ENCODE results near the gene TJP1.

Gene TJP1

GRCh38 chr15:29689287-29689986 lies 132.8 kb downstream of the TJP1 start:
- Histone ChIP-seq H3K4me3 (ENCODE audit: extremely low read depth, insufficient read depth, low read length, poor library complexity, severe bottlenecking) (no peak overlapping the region), H3K9me3 (ENCODE audit: control insufficient read depth, low read length) (no peaks in the 10 kb centered on the region), H3K27ac (ENCODE audit: low read depth, low read length, severe bottlenecking) (no peak overlapping the region), H3K4me1 (ENCODE audit: control insufficient read depth, insufficient read depth, low read length, poor library complexity, severe bottlenecking) (peaks cover 4% of the 10 kb centered on the region), H3K36me3 (ENCODE audit: control insufficient read depth, insufficient read depth, low read length) (no peaks in the 10 kb centered on the region)
- 93 to 98% methylated on average over 5 to 6 of the region's 6 CpGs for WGBS, 2 experiments (ENCODE audit: insufficient coverage in 2 of 2)

- Histone ChIP-seq H3K36me3 (ENCODE audit: control insufficient read depth, insufficient read depth, low read length) (no peaks in the 10 kb centered on the region), H3K4me1 (ENCODE audit: control insufficient read depth, insufficient read depth, low read length, poor library complexity, severe bottlenecking) (peaks cover 4% of the 10 kb centered on the region), H3K9me3 (ENCODE audit: control insufficient read depth, low read length) (no peaks in the 10 kb centered on the region), H3K4me3 (ENCODE audit: extremely low read depth, insufficient read depth, low read length, poor library complexity, severe bottlenecking) (no peak overlapping the region), H3K27ac (ENCODE audit: low read depth, low read length, severe bottlenecking) (no peak overlapping the region)
- WGBS, 2 experiments (ENCODE audit: insufficient coverage in 2 of 2): 90 to 95% methylated on average over 15 to 21 of the region's 26 CpGs
Observed at GRCh38 chr15:29688506-29689286, 133.6 kb downstream of the TJP1 start.

- no peak overlapping the region for H3K27ac ChIP-seq (ENCODE audit: low read depth, low read length, severe bottlenecking)
- H3K9me3 ChIP-seq (ENCODE audit: control insufficient read depth, low read length): no peaks in the 10 kb centered on the region
- H3K4me1 ChIP-seq (ENCODE audit: control insufficient read depth, insufficient read depth, low read length, poor library complexity, severe bottlenecking): peaks cover 4% of the 10 kb centered on the region
- no peaks in the 10 kb centered on the region for H3K36me3 ChIP-seq (ENCODE audit: control insufficient read depth, insufficient read depth, low read length)
- H3K4me3 ChIP-seq (ENCODE audit: extremely low read depth, insufficient read depth, low read length, poor library complexity, severe bottlenecking): no peak overlapping the region
- WGBS, 2 experiments (ENCODE audit: insufficient coverage in 2 of 2): 92 to 93% methylated on average over 19 of the region's 24 CpGs
Observed at GRCh38 chr15:29687939-29688505, 134.2 kb downstream of the TJP1 start.

GRCh38 chr15:29687204-29687815 lies 135.0 kb downstream of the TJP1 start:
- 95 to 96% methylated on average over 10 to 11 of the region's 15 CpGs for WGBS, 2 experiments (ENCODE audit: insufficient coverage in 2 of 2)
- no peaks in the 10 kb centered on the region for H3K36me3 ChIP-seq (ENCODE audit: control insufficient read depth, insufficient read depth, low read length)

GRCh38 chr15:29686445-29687203 lies 135.6 kb downstream of the TJP1 start:
- Histone ChIP-seq H3K4me3 (ENCODE audit: extremely low read depth, insufficient read depth, low read length, poor library complexity, severe bottlenecking) (no peak overlapping the region), H3K36me3 (ENCODE audit: control insufficient read depth, insufficient read depth, low read length) (no peaks in the 10 kb centered on the region), H3K4me1 (ENCODE audit: control insufficient read depth, insufficient read depth, low read length, poor library complexity, severe bottlenecking) (peaks cover 4% of the 10 kb centered on the region), H3K9me3 (ENCODE audit: control insufficient read depth, low read length) (no peaks in the 10 kb centered on the region), H3K27ac (ENCODE audit: low read depth, low read length, severe bottlenecking) (no peak overlapping the region)
- 86 to 90% methylated on average over 6 to 7 of the region's 8 CpGs for WGBS, 2 experiments (ENCODE audit: insufficient coverage in 2 of 2)

More at GRCh38 chr15:29687204-29687815, 135.0 kb downstream of the TJP1 start:
- Histone ChIP-seq H3K4me3 (ENCODE audit: extremely low read depth, insufficient read depth, low read length, poor library complexity, severe bottlenecking) (no peak overlapping the region), H3K27ac (ENCODE audit: low read depth, low read length, severe bottlenecking) (no peak overlapping the region), H3K4me1 (ENCODE audit: control insufficient read depth, insufficient read depth, low read length, poor library complexity, severe bottlenecking) (peaks cover 4% of the 10 kb centered on the region), H3K9me3 (ENCODE audit: control insufficient read depth, low read length) (no peaks in the 10 kb centered on the region)

- H3K27ac ChIP-seq (ENCODE audit: low read depth, low read length, severe bottlenecking): no peak overlapping the region
- peaks cover 4% of the 10 kb centered on the region for H3K4me1 ChIP-seq (ENCODE audit: control insufficient read depth, insufficient read depth, low read length, poor library complexity, severe bottlenecking)
- H3K9me3 ChIP-seq (ENCODE audit: control insufficient read depth, low read length): no peaks in the 10 kb centered on the region
- H3K36me3 ChIP-seq (ENCODE audit: control insufficient read depth, insufficient read depth, low read length): no peaks in the 10 kb centered on the region
- 85 to 100% methylated on average over 2 to 4 of the region's 4 CpGs for WGBS, 2 experiments (ENCODE audit: insufficient coverage in 2 of 2)
- no peak overlapping the region for H3K4me3 ChIP-seq (ENCODE audit: extremely low read depth, insufficient read depth, low read length, poor library complexity, severe bottlenecking)
Observed at GRCh38 chr15:29686079-29686425, 136.2 kb downstream of the TJP1 start.

- Histone ChIP-seq H3K4me3 (ENCODE audit: extremely low read depth, insufficient read depth, low read length, poor library complexity, severe bottlenecking) (no peak overlapping the region), H3K27ac (ENCODE audit: low read depth, low read length, severe bottlenecking) (no peak overlapping the region), H3K4me1 (ENCODE audit: control insufficient read depth, insufficient read depth, low read length, poor library complexity, severe bottlenecking) (peaks cover 6% of the 10 kb centered on the region), H3K36me3 (ENCODE audit: control insufficient read depth, insufficient read depth, low read length) (no peaks in the 10 kb centered on the region), H3K9me3 (ENCODE audit: control insufficient read depth, low read length) (no peaks in the 10 kb centered on the region)
- WGBS, 2 experiments (ENCODE audit: insufficient coverage in 2 of 2): 88 to 90% methylated on average over 10 to 11 of the region's 20 CpGs
Observed at GRCh38 chr15:29685156-29686078, 136.9 kb downstream of the TJP1 start.

GRCh38 chr15:29682781-29683180 lies 139.5 kb downstream of the TJP1 start:
- WGBS, 2 experiments (ENCODE audit: insufficient coverage in 2 of 2): 95% methylated on average over 3 of the region's 3 CpGs; no CpG with 5 or more reads in 1 of the 2 experiments
- no peak overlapping the region for H3K4me3 ChIP-seq (ENCODE audit: extremely low read depth, insufficient read depth, low read length, poor library complexity, severe bottlenecking)
- no peaks in the 10 kb centered on the region for H3K36me3 ChIP-seq (ENCODE audit: control insufficient read depth, insufficient read depth, low read length)
- peaks cover 10% of the 10 kb centered on the region for H3K4me1 ChIP-seq (ENCODE audit: control insufficient read depth, insufficient read depth, low read length, poor library complexity, severe bottlenecking)
- H3K9me3 ChIP-seq (ENCODE audit: control insufficient read depth, low read length): no peaks in the 10 kb centered on the region
- no peak overlapping the region for H3K27ac ChIP-seq (ENCODE audit: low read depth, low read length, severe bottlenecking)

GRCh38 chr15:29682361-29682760 lies 139.9 kb downstream of the TJP1 start:
- Histone ChIP-seq H3K36me3 (ENCODE audit: control insufficient read depth, insufficient read depth, low read length) (no peaks in the 10 kb centered on the region), H3K4me1 (ENCODE audit: control insufficient read depth, insufficient read depth, low read length, poor library complexity, severe bottlenecking) (peaks cover 10% of the 10 kb centered on the region), H3K4me3 (ENCODE audit: extremely low read depth, insufficient read depth, low read length, poor library complexity, severe bottlenecking) (no peak overlapping the region), H3K27ac (ENCODE audit: low read depth, low read length, severe bottlenecking) (no peak overlapping the region), H3K9me3 (ENCODE audit: control insufficient read depth, low read length) (no peaks in the 10 kb centered on the region)
- WGBS, 2 experiments (ENCODE audit: insufficient coverage in 2 of 2): 94 to 96% methylated on average over 2 of the region's 4 CpGs

Data from mesodermal cell (in vitro differentiated cells).